Activated naive CD8-positive, alpha-beta T cell treated with anti-CD3 and anti-CD28 coated beads for 36 hours (primary cell): ENCODE results near the gene SVIL. TPM values are rescaled to one million over a fixed set of nuclear protein-coding genes. Genes with fewer than 3 reads are reported as not detected.
"Not testable (repeated sequence)": the region's sequence is repeated elsewhere in the genome, so short reads cannot be mapped to it uniquely, and the experiment has no call there.

Source experiments
- DNase-seq: peaks from one replicate; pipeline ENCODE4 v3.0.0; 2021
- H3K27ac Mint-ChIP-seq: one replicate; pipeline ENCODE4 v1.8.0; 2022; ENCODE audit warnings: mild to moderate bottlenecking, moderate library complexity, mixed read lengths
- H3K27me3 Mint-ChIP-seq: one replicate; pipeline ENCODE4 v1.8.0; 2022; ENCODE audit warnings: mild to moderate bottlenecking, mixed read lengths
- H3K36me3 Mint-ChIP-seq: one replicate; pipeline ENCODE4 v1.8.0; 2021; ENCODE audit warnings: mild to moderate bottlenecking, mixed read lengths
- H3K4me1 Mint-ChIP-seq: one replicate; pipeline ENCODE4 v1.8.0; 2021; ENCODE audit warnings: mixed read lengths
- H3K4me3 Mint-ChIP-seq: one replicate; pipeline ENCODE4 v1.8.0; 2022; ENCODE audit warnings: mild to moderate bottlenecking, moderate library complexity, mixed read lengths
- H3K9me3 Mint-ChIP-seq: one replicate; pipeline ENCODE4 v1.8.0; 2022; ENCODE audit warnings: mixed read lengths
- total RNA-seq, 2 experiments: library from RNA; stranded (reverse); gene quantifications; one replicate each; pipeline ENCODE4 v1.2.3, GENCODE V29; 2021

Gene SVIL
- total RNA-seq, 2 experiments from 2014 or later = 8.5 to 9.6 TPM

- H3K27ac Mint-ChIP-seq, H3K36me3 Mint-ChIP-seq, H3K9me3 Mint-ChIP-seq, H3K4me3 Mint-ChIP-seq, H3K27me3 Mint-ChIP-seq, DNase-seq, H3K4me1 Mint-ChIP-seq: not testable (repeated sequence)
These were observed 128.3 kb downstream of the SVIL start for GRCh38 chr10:29506324-29506921.

GRCh38 chr10:29502351-29502750 lies 132.4 kb downstream of the SVIL start:
- Mint-ChIP-seq H3K36me3 (no peaks in the 10 kb centered on the region), H3K9me3 (no peaks in the 10 kb centered on the region), H3K4me1 (no peaks in the 10 kb centered on the region), H3K4me3 (no peak overlapping the region), H3K27me3 (no peaks in the 10 kb centered on the region), H3K27ac (no peak overlapping the region)
- DNase-seq = no peak

- H3K36me3 Mint-ChIP-seq = no peaks in the 10 kb centered on the region
- H3K9me3 Mint-ChIP-seq = no peaks in the 10 kb centered on the region
- H3K4me1 Mint-ChIP-seq = peaks cover under 1% of the 10 kb centered on the region
- no peak overlapping the region for H3K27ac Mint-ChIP-seq
- H3K4me3 Mint-ChIP-seq = no peak overlapping the region
- no peak for DNase-seq
- no peaks in the 10 kb centered on the region for H3K27me3 Mint-ChIP-seq
These were observed 133.1 kb downstream of the SVIL start for GRCh38 chr10:29501692-29502091.

GRCh38 chr10:29499993-29500537 lies 134.7 kb downstream of the SVIL start:
- no peak for DNase-seq
- H3K27me3 Mint-ChIP-seq = no peaks in the 10 kb centered on the region
- no peak overlapping the region for H3K4me3 Mint-ChIP-seq
- no peaks in the 10 kb centered on the region for H3K9me3 Mint-ChIP-seq
- H3K4me1 Mint-ChIP-seq = peaks cover 4% of the 10 kb centered on the region
- peaks cover 3% of the 10 kb centered on the region for H3K36me3 Mint-ChIP-seq
- no peak overlapping the region for H3K27ac Mint-ChIP-seq

GRCh38 chr10:29496341-29497162 lies 138.2 kb downstream of the SVIL start:
- H3K4me1 Mint-ChIP-seq = peaks cover 6% of the 10 kb centered on the region
- no peaks in the 10 kb centered on the region for H3K27me3 Mint-ChIP-seq
- H3K36me3 Mint-ChIP-seq = peaks cover 6% of the 10 kb centered on the region
- DNase-seq = peak; percentile 67
- H3K27ac Mint-ChIP-seq = no peak overlapping the region
- H3K4me3 Mint-ChIP-seq = no peak overlapping the region
- H3K9me3 Mint-ChIP-seq = no peaks in the 10 kb centered on the region

- H3K9me3 Mint-ChIP-seq = no peaks in the 10 kb centered on the region
- H3K36me3 Mint-ChIP-seq = peaks cover 12% of the 10 kb centered on the region
- H3K27ac Mint-ChIP-seq = no peak overlapping the region
- H3K4me1 Mint-ChIP-seq = peaks cover 9% of the 10 kb centered on the region
- no peaks in the 10 kb centered on the region for H3K27me3 Mint-ChIP-seq
- DNase-seq = no peak
- no peak overlapping the region for H3K4me3 Mint-ChIP-seq
These were observed 139.4 kb downstream of the SVIL start for GRCh38 chr10:29495366-29495765.

- H3K36me3 Mint-ChIP-seq = peaks cover 13% of the 10 kb centered on the region
- no peaks in the 10 kb centered on the region for H3K9me3 Mint-ChIP-seq
- no peak overlapping the region for H3K27ac Mint-ChIP-seq
- H3K27me3 Mint-ChIP-seq = no peaks in the 10 kb centered on the region
- H3K4me3 Mint-ChIP-seq = no peak overlapping the region
- peaks cover 9% of the 10 kb centered on the region for H3K4me1 Mint-ChIP-seq
- DNase-seq = no peak
These were observed 141.1 kb downstream of the SVIL start for GRCh38 chr10:29493697-29494096.

GRCh38 chr10:29492774-29493173 lies 142.0 kb downstream of the SVIL start:
- Mint-ChIP-seq H3K4me3 (no peak overlapping the region), H3K27ac (no peak overlapping the region), H3K9me3 (no peaks in the 10 kb centered on the region)

GRCh38 chr10:29491918-29492317 lies 142.9 kb downstream of the SVIL start:
- no peak for DNase-seq
- Mint-ChIP-seq H3K9me3 (no peaks in the 10 kb centered on the region), H3K36me3 (peaks cover 29% of the 10 kb centered on the region), H3K27me3 (no peaks in the 10 kb centered on the region), H3K27ac (no peak overlapping the region), H3K4me1 (peaks cover 24% of the 10 kb centered on the region), H3K4me3 (no peak overlapping the region)

More at GRCh38 chr10:29492774-29493173, 142.0 kb downstream of the SVIL start:
- Mint-ChIP-seq H3K4me1 (peaks cover 15% of the 10 kb centered on the region), H3K36me3 (peaks cover 22% of the 10 kb centered on the region), H3K27me3 (no peaks in the 10 kb centered on the region)
- DNase-seq = no peak

- not testable (repeated sequence) for DNase-seq, H3K9me3 Mint-ChIP-seq, H3K4me3 Mint-ChIP-seq, H3K27ac Mint-ChIP-seq, H3K27me3 Mint-ChIP-seq
- Mint-ChIP-seq H3K4me1 (peaks cover 29% of the 10 kb centered on the region), H3K36me3 (peaks cover 40% of the 10 kb centered on the region)
These were observed 143.9 kb downstream of the SVIL start for GRCh38 chr10:29490781-29491280.

- H3K27ac Mint-ChIP-seq, DNase-seq: not testable (repeated sequence)
- peaks cover 42% of the 10 kb centered on the region for H3K4me1 Mint-ChIP-seq
These were observed 146.3 kb downstream of the SVIL start for GRCh38 chr10:29488471-29488870.

GRCh38 chr10:29487884-29488266 lies 146.9 kb downstream of the SVIL start:
- H3K27me3 Mint-ChIP-seq, DNase-seq, H3K9me3 Mint-ChIP-seq, H3K4me3 Mint-ChIP-seq: not testable (repeated sequence)
- Mint-ChIP-seq H3K36me3 (peaks cover 44% of the 10 kb centered on the region), H3K27ac (peak overlapping the region; percentile 92), H3K4me1 (peaks cover 47% of the 10 kb centered on the region)

More at GRCh38 chr10:29488471-29488870, 146.3 kb downstream of the SVIL start:
- not testable (repeated sequence) for H3K9me3 Mint-ChIP-seq, H3K27me3 Mint-ChIP-seq, H3K4me3 Mint-ChIP-seq
- peaks cover 44% of the 10 kb centered on the region for H3K36me3 Mint-ChIP-seq

- Mint-ChIP-seq H3K4me1 (peaks cover 53% of the 10 kb centered on the region), H3K36me3 (peaks cover 41% of the 10 kb centered on the region), H3K27ac (peak overlapping the region; percentile 92)
- H3K27me3 Mint-ChIP-seq, DNase-seq, H3K4me3 Mint-ChIP-seq, H3K9me3 Mint-ChIP-seq: not testable (repeated sequence)
These were observed 147.5 kb downstream of the SVIL start for GRCh38 chr10:29487032-29487883.

GRCh38 chr10:29486433-29486832 lies 148.3 kb downstream of the SVIL start:
- DNase-seq = peak; percentile 65
- Mint-ChIP-seq H3K4me1 (peaks cover 50% of the 10 kb centered on the region), H3K27me3 (no peaks in the 10 kb centered on the region), H3K27ac (peak overlapping the region; percentile 92), H3K36me3 (peaks cover 39% of the 10 kb centered on the region), H3K4me3 (peak overlapping the region; percentile 32), H3K9me3 (no peaks in the 10 kb centered on the region)

GRCh38 chr10:29484677-29485076 lies 150.1 kb downstream of the SVIL start:
- DNase-seq, H3K27me3 Mint-ChIP-seq, H3K9me3 Mint-ChIP-seq, H3K4me3 Mint-ChIP-seq, H3K27ac Mint-ChIP-seq: not testable (repeated sequence)
- Mint-ChIP-seq H3K36me3 (peaks cover 34% of the 10 kb centered on the region), H3K4me1 (peaks cover 48% of the 10 kb centered on the region)
